SIG-M5 treated with dmso at 0.1 percent for 504 hours (cell line): ENCODE measurements around the gene DMC1.

ENCODE experiments used
- DNase-seq: peaks from one replicate; lab custom pipeline; 2025; ENCODE audit not compliant: unreplicated experiment; lab: John Stamatoyannopoulos, UW

DMC1 gene

DNA sequence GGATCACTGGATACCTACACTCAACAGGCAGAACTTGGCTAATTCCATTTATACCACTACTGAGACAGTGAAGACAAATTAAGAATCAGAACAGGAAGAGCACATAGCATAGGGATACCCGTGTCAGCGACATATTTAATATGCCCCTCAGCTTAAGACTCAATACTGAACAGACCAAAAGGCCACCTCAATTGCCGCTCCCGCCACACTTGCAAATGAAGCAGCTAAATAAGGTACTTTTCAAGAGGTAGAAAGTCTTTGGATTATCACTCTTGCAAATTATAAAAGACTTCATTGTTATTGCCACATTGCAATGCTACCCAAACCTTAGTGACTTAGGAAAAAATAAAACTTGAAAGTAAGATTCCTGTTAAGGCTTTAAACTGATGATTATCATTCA, 67.0 kb downstream of the DMC1 start:
- DNase-seq: no peak

DNA sequence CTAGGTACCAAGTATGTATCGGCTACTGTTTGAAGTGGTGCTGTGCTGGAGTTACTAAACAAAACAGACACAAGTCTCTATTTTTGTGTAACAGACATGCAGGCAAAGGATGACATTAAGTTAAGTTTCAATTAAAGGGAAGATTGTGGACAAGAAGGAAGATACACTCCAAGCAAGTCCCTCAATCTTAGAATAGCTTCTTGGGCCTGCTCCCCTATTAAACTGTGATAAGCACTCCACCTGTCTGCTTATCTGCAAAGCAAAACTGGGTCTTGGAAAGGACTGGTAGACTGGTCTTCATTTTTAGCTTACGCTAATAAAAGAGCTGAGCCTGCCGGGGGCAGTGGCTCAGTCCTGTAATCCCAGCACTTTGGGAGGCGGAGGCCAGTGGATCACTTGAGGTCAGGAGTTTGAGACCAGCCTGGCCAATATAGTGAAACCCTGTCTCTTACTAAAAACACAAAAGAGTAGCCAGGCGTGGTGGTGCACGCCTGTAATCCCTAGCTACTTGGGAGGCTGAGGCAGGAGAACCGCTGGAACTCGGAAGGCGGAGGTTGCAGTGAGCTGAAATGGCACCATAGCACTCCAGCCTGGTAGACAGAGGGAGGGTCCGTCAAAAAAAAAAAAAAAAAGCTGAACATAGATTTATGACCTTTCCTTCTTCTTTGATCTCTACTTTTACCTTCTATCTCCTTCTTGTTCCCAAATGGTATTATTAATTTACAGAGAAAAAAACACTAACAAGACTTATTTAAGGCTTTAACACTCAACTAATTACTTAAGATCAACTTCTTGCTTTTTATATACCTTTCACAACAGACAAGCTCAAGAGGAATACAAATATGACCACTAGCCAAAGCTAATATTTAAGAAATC, 67.9 kb downstream of the DMC1 start:
- DNase-seq: no peak

DNA sequence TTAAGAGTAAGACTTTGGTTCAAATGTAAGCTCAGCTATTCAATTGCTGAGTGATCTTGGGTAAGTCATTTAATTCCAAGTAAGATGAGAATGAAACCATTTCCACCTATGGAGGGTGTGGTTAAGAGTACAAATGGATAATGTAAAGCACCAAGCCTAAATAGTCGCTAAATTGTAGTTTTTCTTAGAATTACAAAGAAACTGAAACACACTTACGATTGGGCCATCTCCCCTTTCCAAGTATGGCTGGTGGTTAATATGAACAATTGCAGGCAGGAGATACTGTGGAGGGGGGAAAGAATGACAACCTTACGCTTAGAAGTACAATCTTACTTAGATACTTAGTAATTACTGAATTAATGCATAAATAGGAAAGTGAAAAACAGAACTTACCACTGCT, 72.1 kb downstream of the DMC1 start:
- no peak for DNase-seq

DNA sequence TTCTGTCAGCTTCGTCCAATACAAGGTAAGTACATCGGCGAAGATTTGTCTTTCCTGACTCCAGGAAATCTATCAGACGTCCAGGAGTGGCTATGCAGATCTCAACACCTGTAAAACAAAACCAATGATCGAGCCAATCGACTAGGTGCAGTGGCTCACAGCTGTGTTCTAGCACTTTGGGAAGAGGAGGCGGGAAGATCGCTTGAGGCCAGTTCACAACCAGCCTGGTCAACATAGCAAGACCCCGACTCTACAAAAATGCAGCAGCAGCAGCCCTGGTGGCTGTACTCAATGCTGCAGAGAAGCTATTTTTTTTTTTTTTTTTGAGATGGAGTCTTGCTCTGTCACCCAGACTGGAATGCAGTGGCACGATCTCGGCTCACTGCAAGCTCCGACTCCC, 75.0 kb downstream of the DMC1 start:
- no peak for DNase-seq

DNA sequence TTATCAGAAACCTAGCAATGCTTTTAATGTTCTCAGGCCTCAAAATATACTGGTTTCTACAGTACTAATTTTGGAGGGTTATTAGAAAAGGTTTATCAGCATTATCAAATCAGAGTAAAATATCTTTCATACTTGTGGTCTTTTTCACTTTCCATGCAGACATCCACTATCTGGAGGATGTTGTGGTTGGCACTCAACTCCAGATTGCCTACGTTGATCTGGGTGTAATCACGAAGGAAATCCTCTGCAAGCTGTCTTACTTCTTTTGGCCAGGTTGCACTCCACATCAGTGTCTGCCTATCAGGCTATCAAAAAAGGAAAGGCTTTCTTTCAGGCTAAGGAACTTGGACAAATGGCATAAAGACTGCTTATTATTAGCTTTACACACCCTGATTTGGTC, 75.5 kb downstream of the DMC1 start:
- no peak for DNase-seq

DNA sequence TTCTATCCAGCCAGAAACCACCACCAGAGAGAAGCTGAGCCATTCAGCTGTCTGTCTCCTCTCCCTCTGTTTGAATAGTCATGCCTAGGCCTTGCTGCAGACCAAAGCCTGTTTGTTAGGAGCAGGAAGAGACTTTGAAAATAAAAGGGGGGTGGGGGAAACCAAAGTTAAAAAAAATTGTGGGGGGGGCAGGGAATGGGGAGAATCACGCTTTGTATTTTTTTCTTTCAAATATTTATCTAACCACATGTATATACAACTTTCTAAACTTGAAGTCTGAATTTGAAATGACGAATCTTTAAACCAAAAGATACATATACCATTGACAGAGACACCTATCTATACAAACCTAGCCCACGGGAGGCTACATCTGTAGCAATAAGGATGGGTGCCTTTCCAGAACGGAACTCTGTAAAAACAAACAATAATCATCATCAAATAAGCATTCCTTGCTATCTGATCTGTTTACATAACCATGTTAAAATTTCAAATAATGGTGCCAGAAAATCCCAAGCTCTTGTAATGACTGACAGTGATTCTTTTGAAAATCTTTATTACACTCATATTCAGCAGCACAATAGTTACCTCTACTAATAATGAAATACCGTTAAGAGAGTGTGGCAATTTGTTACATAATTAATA, 78.2 kb downstream of the DMC1 start:
- DNase-seq: no peak

DNA sequence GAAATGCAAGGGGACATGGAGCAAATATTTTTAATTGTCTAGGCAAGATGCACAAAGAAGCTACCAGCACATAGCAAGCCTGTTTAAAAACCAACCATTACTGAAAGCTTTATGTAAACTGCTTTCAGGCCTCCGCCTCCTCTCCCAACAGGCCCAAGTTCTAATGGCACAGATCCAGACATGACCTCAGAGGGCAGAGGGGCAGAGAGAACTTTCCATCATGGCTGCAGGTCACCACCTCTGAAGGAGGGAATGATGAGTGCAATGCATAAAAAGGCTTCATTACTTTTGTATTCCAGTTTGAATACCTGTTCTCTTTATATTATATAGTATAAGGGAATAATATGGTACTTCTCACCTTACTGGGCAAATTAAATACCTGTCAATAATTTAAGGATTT, 79.1 kb downstream of the DMC1 start:
- no peak for DNase-seq

DNA sequence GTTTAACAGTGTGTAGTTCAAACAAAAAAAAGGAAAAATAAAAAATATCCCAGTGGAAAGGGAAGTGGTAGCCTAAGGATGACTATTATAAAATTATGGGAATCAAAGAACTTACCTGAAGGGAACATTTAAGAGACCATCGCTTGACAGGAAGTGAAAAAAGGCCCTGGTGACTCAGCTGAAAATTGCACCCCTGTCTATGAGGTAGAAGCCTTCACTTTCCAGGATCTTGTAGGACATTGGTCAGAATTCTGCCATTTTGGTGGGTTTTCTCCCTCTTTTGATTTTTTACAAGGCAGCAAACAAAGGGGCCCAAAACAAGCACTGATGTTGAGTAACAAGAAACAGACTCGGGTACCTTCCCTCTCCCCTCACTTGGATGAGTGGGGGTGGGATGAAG, 79.5 kb downstream of the DMC1 start:
- no peak for DNase-seq

DNA sequence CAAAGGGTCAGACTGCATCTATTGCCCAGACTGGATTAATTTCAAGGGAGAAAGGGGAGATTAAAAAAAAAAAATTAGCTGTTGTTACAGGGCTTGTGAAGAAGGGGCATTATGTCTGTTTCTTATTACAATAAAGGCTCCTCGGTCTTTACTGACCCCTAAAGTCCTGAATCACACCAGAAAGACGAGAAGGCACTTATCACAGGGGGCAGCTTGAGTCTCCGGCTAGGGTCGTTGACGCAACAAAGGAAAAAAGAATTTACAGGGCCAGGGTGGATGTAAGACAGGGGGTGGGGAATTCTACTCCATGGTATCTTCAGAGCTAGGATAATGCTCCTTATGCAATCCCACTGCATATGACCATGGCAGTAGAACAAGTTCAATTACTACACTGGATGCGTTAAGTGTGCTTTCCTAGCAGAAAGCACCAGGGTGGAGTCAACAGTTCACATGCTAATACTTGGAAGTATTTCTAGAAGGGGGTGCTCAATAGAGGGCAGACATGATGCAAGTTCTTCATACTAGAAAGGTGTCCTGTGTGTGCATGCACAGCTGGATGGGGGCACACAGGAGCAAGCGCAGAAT, 80.3 kb downstream of the DMC1 start:
- DNase-seq: no peak

DNA sequence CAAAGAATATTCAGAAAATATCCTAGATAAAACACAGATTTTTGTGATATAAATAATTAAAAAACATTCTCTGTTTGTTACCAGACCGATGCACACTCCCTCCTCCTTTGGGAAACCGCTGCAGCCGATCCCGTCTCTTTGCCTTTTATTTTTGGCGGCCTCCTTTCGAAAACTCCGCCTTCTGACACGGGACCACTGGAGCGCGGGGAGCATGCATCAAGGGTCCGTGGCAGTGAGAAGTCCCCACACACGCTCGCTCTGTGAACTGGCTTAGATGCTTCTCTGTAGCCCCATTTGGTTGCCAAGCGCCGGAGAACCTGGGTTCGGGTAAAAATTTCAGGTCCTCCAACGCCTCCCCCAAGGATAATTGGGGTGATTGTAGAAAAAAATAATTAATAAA, 80.8 kb downstream of the DMC1 start:
- DNase-seq: no peak

DNA sequence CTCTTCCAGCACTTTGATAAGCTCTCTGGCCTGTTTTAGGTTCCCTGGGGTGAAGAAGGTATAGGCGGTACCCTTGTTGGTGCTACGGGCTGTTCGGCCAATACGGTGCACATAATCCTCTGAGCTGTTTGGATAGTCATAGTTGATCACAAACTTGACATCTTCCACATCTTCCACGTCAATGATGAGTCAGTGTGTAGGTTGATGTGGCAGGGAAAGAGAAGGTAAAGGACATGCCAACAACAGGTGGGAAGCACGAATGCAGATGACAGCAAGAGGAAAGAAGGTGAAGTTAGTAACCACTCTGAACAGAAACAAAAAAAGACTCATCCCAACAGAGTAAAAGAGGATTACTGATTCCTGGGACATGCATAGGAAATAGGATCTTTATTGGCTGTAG, 82.0 kb downstream of the DMC1 start:
- no peak for DNase-seq

DNA sequence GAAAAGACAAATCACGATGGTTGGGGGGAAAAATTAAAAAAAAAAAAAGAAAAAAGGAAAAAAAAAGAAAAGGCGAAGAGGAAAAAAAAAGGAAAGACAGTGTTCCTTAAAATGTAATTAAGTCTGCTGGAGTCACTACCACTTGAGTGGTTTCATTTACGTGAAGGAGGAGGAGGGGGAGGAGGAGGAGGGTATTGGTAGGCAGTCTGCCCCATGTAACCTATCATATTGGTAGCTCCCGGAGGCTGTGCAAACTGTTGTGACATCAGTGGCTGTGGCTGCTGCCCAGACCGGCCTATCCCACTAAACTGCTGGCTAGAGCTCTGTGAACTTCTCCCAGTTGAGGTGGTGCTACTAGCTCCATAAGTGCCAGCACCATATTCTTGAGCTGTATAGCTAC, 84.2 kb downstream of the DMC1 start:
- no peak for DNase-seq

DNA sequence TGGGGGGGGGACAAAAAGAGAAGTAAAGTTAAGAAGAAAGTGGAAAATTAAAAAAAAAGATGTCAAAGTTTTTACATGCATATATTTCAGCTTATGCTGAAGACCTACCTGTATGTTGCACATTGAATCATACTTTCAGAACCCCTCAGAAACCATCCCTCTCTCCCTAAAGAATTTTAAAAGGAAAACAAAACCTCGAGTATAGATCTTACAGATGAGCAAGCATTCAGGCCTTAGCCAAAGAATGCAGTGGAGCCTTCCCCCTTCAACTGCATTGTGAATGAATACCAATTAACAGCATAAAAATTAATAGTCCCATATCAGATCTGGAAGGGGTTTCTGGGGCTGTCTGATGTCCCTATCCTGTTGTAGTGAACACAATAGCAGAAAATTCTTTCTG, 85.7 kb downstream of the DMC1 start:
- no peak for DNase-seq

DNA sequence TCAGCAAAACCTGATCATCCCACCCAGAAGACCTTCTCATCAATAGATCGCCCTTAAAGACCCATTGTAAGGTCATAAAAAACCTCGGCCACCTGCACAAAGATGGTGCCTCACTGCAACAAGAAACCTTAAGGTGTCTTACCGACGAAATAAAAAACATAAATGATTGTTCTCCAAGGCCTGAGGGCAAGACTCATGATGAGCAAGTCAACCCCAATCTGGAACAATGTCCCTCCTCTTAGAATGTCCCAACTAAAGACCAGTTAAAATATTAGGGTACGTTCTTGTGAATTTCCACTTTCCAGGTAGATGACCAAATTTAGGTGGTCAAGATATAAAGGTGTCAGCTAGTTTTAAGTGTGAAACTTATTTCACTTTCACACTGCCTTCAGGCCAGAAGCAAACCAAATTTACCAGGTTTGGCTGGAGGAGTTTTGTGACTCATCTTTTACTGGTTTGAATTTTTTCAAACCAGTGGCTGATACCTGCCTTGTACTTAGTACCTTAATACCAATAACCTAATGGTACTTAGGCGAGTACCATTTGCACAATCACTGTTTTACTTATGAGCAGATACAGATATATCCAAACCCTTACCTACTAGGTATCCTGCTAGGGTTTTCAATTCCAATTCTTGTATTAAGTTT, 87.2 kb downstream of the DMC1 start:
- no peak for DNase-seq

DNA sequence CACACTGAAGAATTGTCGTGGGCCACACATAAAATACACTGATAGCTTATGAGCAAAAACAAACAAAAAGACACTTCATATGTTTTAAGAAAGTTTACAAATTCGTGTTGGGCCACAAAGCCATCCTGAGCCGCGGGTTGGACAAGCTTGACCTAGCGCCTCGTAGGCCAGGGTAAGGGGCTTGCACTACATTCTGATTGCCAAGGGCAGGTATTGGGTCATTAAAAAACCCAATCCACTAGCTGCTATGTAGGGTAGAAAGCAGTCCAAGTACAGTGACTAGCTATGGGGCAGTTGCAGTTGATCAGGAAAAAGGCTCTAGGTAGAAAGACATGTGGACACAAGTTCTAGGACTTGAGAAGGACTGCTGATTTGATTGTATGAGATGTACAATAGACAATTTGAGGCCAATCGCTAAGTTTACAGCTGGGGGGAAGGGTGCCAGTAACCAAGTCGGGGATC, 88.1 kb downstream of the DMC1 start:
- DNase-seq: no peak

DNA sequence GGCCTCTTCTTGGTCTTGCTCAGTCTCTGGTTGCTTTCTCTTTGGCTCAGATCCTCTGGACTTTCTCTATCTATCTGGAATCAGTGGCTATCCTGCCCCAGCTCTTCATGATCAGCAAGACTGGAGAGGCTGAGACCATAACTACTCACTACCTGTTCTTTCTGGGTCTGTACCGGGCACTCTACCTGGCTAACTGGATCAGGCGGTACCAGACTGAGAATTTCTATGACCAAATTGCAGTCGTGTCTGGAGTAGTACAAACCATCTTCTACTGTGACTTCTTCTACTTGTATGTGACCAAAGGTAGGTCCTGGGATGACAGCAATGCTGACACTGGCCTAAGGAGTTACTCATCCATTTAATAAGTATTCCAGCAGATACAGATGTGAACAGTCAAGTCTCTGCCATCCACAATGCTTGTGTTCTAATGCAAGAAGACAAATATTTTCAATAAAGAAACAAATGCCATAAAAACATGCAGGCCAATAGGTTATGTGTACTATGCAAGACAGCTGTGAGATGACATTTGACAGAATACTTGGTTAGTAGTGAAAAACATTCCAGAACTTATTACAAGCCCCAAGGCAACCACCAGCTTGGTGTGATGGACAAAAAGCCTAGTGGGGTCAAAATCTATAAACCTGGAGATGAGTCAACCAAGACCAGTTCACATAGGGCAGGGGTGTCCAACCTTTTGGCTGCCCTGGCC, 88.7 kb downstream of the DMC1 start:
- DNase-seq: no peak

DNA sequence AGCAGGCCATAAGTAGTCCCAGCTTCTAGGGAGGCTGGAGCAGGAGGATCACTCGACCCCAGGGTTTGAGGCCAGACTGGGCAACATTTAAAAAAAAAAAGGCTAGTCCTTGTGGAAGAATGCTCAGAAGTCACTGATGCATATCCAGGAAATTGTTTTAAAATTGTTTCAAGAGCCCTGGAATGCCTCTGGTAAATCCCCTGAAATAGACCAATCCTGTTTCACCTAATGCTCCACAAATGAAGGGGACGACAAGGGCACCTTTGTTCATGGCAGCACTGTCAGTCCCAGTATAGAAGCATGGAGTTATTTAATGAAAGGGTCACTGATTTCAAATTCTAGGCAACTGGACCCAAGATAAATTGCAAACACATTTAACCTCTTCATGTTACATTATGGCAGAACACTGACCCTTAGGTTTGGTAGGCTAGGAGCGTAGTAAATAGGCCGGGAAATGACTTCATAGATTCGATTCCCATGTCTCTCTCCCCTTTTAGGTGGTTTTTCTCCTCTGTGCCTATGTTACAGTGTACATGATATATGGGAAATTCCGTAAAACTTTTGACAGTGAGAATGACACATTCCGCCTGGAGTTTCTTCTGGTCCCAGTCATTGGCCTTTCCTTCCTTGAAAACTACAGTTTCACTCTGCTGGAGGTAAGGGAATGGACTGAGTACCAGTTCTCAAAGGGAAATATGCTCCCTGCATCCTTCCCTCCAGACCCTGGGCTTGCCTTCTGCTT, 90.7 kb downstream of the DMC1 start:
- DNase-seq: no peak

DNA sequence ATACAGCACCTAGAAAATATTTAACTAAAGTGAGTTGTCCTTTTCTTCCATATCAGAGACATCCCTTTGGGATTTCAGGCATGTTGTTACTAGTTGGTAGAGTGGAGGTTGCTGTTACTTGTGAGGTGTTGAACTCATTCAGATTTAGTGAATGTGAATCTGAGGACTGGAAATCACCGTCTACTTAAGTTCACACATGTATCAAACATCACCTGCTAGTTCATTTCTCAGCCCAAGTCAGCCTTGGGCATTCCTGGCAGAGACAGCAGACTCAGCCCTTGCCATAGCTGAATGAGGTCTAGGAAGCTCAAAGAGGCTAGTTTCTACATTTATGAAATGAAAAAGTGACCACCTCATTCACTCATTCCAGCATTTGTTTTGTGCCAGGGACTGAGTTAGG, 92.4 kb downstream of the DMC1 start:
- DNase-seq: no peak

DNA sequence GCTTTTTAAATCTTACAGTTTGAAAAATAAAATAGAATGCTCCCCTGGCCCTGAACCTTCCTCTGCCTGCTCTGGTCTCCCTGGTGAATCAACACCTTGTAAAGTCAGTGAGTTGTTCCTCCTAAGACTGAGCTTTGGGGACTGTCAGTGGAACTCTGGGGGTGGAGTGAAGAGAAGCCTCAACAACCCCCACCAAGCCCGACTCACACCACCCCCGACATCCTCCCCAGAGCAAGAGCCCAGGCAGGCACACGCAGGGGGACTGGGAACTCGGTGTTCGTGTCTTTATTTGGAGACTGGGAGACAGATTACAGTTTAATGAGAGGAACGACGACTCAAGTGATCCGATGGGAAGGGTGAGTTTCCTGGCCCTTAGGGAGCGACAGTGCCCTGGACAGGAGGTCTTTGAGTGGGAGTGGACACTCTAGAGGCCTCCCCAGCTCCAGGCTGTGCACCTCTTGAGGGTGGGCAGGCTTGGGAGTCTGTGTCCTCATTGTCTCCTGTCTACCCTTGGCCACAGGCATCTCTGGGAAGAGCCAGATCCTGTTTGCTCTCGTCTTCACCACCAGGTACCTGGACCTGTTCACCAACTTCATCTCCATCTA, 95.9 kb downstream of the DMC1 start:
- no peak for DNase-seq

DNA sequence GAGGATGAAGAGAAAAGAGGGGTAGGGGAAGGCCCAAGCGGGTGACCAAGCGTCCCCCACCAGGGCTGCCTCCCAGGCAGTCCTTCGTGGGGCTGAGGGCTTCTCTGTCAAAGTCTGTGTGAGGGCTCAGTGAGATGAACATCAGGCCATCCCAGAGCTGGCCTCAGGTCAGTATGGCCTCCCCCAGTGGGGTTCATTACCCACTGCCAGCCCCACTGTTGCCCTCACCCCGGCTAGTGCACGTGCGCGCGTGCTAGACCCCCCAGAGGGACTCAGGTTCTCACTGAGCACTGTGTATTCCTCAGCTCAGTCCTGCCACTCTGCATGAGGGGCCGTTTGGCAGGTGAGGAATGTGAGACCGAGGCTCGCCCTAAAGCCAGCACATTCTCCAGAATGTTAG, 98.7 kb downstream of the DMC1 start:
- no peak for DNase-seq
